Loucy (cell line): ENCODE data around the gene RUFY1.
"Not testable (repeated sequence)": the region's sequence is repeated elsewhere in the genome, so short reads cannot be mapped to it uniquely, and the experiment has no call there.

ENCODE experiments used
- H2AFZ ChIP-seq: fragments of 200-600 bp; sonication (generic); 2 replicates; pipeline ENCODE4 v1.6.0; 2016; ENCODE audit warnings: antibody characterized with exemption, mild to moderate bottlenecking, low read length, moderate library complexity
- H3F3A ChIP-seq: fragments of 200-600 bp; 2 replicates; pipeline ENCODE4 v1.6.0; 2016; ENCODE audit warnings: antibody characterized with exemption, low read depth, mild to moderate bottlenecking
- H3K27me3 ChIP-seq: fragments of 200-600 bp; sonication (generic); 2 replicates; pipeline ENCODE4 v1.6.1; 2014; ENCODE audit warnings: low read length, mild to moderate bottlenecking; ENCODE audit not compliant: insufficient read depth, poor library complexity, severe bottlenecking
- H3K36me3 ChIP-seq: fragments of 200-600 bp; sonication (generic); 2 replicates; pipeline ENCODE4 v1.6.1; 2016; ENCODE audit warnings: low read length; ENCODE audit not compliant: insufficient read depth
- H3K4me1 ChIP-seq: fragments of 200-600 bp; sonication (generic); 2 replicates; pipeline ENCODE4 v1.5.1; 2014; ENCODE audit warnings: low read length, mild to moderate bottlenecking; ENCODE audit not compliant: insufficient read depth, poor library complexity, severe bottlenecking
- H3K4me2 ChIP-seq: fragments of 200-600 bp; sonication (generic); 2 replicates; pipeline ENCODE4 v1.6.0; 2014; ENCODE audit warnings: antibody characterized with exemption, low read length, low read depth, mild to moderate bottlenecking; ENCODE audit not compliant: poor library complexity, severe bottlenecking
- H3K4me3 ChIP-seq: fragments of 200-600 bp; sonication (generic); 2 replicates; pipeline ENCODE4 v1.5.1; 2014; ENCODE audit warnings: low read length, mild to moderate bottlenecking, mixed read lengths; ENCODE audit not compliant: poor library complexity, severe bottlenecking
- H3K79me2 ChIP-seq: fragments of 200-600 bp; sonication (generic); 2 replicates; pipeline ENCODE4 v1.6.1; 2014; ENCODE audit warnings: low read length; ENCODE audit not compliant: insufficient read depth
- H3K9ac ChIP-seq: fragments of 200-600 bp; sonication (generic); 2 replicates; pipeline ENCODE4 v1.6.0; 2014; ENCODE audit warnings: mild to moderate bottlenecking, low read depth, low read length, moderate library complexity; ENCODE audit not compliant: poor library complexity, severe bottlenecking
- H3K9me2 ChIP-seq: fragments of 200-600 bp; sonication (generic); replicated peaks from 2 replicates; pipeline ENCODE4 v1.6.1; 2016; ENCODE audit warnings: low read depth, low read length, mixed read lengths
- H3K9me3 ChIP-seq: fragments of 200-600 bp; sonication (generic); 2 replicates; pipeline ENCODE4 v1.6.1; 2014; ENCODE audit warnings: mild to moderate bottlenecking, antibody characterized with exemption, low read length, low read depth; ENCODE audit not compliant: insufficient read depth
- H4K20me1 ChIP-seq: fragments of 200-600 bp; sonication (generic); 2 replicates; pipeline ENCODE4 v1.6.0; 2014; ENCODE audit warnings: antibody characterized with exemption, low read length, mild to moderate bottlenecking; ENCODE audit not compliant: insufficient read depth, poor library complexity, severe bottlenecking
- EZH2phosphoT487 ChIP-seq: fragments of 200-600 bp; IDR thresholded peaks from 2 replicates; pipeline ENCODE4 v1.6.1; 2018; ENCODE audit warnings: antibody characterized with exemption, mild to moderate bottlenecking, moderate library complexity, borderline replicate concordance
- TF ChIP-seq, protein P1 (sequence below): fragments of 200-600 bp; sonication (generic); conservative IDR thresholded peaks from 2 replicates; pipeline ENCODE4 v1.5.1; 2014; ENCODE audit warnings: mild to moderate bottlenecking, antibody characterized with exemption, low read length

The RUFY1 gene

DNA sequence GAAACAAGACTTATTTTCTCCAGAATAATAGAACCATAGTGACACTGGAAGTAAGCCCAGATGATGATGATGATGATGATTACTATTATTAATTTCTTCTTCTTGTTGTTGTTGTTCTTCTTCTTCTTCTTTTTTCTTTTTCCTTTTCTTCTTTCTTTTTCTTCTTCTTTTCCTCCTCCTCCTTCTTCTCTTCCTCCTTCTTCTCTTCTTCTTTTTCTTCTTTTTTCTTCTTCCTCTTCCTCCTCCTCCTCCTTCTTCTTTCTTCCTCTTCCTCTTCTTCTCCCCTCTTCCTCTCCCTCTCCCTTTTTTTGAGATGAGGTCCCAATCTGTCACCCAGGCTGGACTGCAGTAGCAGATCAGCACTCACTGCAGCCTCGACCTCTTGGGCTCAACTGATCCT is 40.5 kb upstream of the RUFY1 start:
- Histone ChIP-seq H3K9me2 (no peaks in the 10 kb centered on the region), H3K9me3 (no peaks in the 10 kb centered on the region), H2AFZ (no peak overlapping the region)

DNA sequence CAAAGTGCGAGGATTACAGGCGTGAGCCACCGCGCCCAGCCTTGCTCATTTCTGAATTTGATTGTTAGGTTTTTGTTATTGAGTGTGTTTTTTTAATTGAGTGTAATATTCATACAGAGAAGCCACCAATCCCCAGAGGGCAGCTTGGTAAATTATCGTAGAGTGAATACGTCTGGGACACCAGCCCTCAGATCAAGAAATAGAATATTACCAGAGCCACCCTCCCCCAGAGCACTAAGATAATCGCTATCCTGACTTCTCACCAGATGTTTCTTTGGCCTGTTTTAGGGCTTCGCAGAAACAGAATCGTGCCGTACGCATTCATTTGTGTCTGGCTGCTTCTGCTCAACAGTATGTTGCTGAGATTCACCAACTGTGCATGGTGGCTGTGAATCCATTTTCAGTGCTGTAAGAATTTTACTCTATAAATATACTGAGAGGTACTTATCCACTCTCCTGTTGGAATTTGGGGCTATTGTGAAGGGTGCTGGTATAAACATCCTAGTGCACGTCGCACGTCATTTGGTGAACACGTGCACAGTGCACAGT is 37.8 kb upstream of the RUFY1 start:
- H3K79me2 ChIP-seq = no peaks in the 10 kb centered on the region
- no peak overlapping the region for H3K4me3 ChIP-seq
- no peak overlapping the region for H2AFZ ChIP-seq
- TF ChIP-seq EZH2phosphoT487 = no peak
- TF ChIP-seq, protein P1, sequence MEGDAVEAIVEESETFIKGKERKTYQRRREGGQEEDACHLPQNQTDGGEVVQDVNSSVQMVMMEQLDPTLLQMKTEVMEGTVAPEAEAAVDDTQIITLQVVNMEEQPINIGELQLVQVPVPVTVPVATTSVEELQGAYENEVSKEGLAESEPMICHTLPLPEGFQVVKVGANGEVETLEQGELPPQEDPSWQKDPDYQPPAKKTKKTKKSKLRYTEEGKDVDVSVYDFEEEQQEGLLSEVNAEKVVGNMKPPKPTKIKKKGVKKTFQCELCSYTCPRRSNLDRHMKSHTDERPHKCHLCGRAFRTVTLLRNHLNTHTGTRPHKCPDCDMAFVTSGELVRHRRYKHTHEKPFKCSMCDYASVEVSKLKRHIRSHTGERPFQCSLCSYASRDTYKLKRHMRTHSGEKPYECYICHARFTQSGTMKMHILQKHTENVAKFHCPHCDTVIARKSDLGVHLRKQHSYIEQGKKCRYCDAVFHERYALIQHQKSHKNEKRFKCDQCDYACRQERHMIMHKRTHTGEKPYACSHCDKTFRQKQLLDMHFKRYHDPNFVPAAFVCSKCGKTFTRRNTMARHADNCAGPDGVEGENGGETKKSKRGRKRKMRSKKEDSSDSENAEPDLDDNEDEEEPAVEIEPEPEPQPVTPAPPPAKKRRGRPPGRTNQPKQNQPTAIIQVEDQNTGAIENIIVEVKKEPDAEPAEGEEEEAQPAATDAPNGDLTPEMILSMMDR = no peak
- no peaks in the 10 kb centered on the region for H3F3A ChIP-seq
- H4K20me1 ChIP-seq = no peaks in the 10 kb centered on the region
- H3K9me2 ChIP-seq = no peaks in the 10 kb centered on the region
- H3K9ac ChIP-seq = no peak overlapping the region
- no peaks in the 10 kb centered on the region for H3K4me1 ChIP-seq
- H3K4me2 ChIP-seq = no peak overlapping the region
- H3K36me3 ChIP-seq = no peaks in the 10 kb centered on the region
- H3K9me3 ChIP-seq = no peaks in the 10 kb centered on the region
- no peaks in the 10 kb centered on the region for H3K27me3 ChIP-seq

More for the DNA sequence above, 40.5 kb upstream of the RUFY1 start:
- H3K4me2 ChIP-seq = no peak overlapping the region
- no peak overlapping the region for H3K4me3 ChIP-seq
- H3K9ac ChIP-seq = no peak overlapping the region
- no peaks in the 10 kb centered on the region for H4K20me1 ChIP-seq
- H3K4me1 ChIP-seq = no peaks in the 10 kb centered on the region
- no peaks in the 10 kb centered on the region for H3K79me2 ChIP-seq
- H3K27me3 ChIP-seq = no peaks in the 10 kb centered on the region
- no peaks in the 10 kb centered on the region for H3K36me3 ChIP-seq
- H3F3A ChIP-seq = no peaks in the 10 kb centered on the region
- no peak for TF ChIP-seq EZH2phosphoT487
- TF ChIP-seq, protein P1 = no peak

DNA sequence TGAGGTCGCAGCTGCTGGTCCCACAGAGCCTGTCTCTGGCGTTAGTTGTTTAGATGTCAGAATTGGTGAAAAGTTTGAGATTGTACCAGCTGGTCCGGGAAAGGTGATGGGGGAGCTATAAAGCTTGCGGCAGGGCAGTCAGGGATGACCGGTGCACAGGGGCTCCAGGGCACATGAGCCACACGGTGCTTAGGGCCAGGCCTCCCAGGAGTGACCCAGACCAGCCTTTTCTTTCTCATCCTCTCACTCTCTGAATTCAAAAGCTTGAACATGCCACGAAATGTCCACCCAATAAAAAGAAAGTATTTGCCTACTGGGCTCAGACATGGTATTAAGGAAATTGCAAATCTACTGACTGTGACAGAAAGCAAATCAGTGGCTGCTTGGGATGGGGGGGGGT is 34.9 kb upstream of the RUFY1 start:
- H4K20me1 ChIP-seq, H3K4me1 ChIP-seq, H3K9ac ChIP-seq, H3K4me2 ChIP-seq, H3K79me2 ChIP-seq, H3F3A ChIP-seq, H3K9me2 ChIP-seq, H3K36me3 ChIP-seq, H2AFZ ChIP-seq, H3K27me3 ChIP-seq, H3K9me3 ChIP-seq, H3K4me3 ChIP-seq: not testable (repeated sequence)

DNA sequence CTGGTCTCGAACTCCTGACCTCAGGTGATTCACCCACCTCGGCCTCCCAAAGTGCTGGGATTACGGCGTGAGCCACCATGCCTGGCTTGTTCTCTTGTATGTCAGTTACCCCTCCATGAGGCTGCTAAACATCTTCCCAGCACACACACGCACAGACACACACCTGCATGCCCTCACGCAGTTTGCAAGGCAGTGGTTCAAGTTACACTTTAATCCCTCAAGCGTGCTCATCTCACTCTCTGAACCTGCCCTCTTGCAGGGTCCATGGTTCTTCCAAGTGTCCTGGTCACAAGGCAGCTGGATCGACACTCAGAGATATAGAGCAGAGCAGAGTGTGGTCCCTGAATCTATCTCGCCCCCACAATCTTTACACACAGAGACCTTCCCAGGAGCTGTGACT is 34.1 kb upstream of the RUFY1 start:
- no peak for TF ChIP-seq EZH2phosphoT487
- TF ChIP-seq, protein P1 = no peak
- H3K4me2 ChIP-seq = no peak overlapping the region
- H3K9me3 ChIP-seq = no peaks in the 10 kb centered on the region
- no peaks in the 10 kb centered on the region for H3F3A ChIP-seq
- no peaks in the 10 kb centered on the region for H3K9me2 ChIP-seq
- no peaks in the 10 kb centered on the region for H3K36me3 ChIP-seq
- no peak overlapping the region for H3K4me3 ChIP-seq
- no peaks in the 10 kb centered on the region for H3K79me2 ChIP-seq
- no peaks in the 10 kb centered on the region for H4K20me1 ChIP-seq
- H2AFZ ChIP-seq = no peak overlapping the region
- no peaks in the 10 kb centered on the region for H3K27me3 ChIP-seq
- H3K9ac ChIP-seq = no peak overlapping the region
- no peaks in the 10 kb centered on the region for H3K4me1 ChIP-seq

DNA sequence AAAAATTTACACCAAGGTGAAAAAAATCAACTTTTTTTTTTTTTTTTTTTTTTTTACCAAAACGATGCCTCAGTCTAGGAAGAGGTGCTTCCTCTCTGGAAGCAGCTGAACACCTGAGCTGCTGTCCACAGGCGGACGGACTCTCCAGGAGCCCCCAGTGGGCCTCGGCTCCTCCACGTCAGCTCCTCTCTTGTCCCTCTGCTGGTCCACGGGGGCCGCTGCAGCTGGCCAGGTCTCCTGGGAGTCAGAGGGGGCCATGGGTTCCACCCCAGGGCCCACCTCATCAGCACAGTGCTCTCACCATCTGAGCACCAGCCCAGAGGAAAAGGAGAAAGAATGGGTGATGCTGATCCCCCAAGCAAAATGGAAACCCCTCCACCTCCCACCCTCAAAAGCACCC is 32.6 kb upstream of the RUFY1 start:
- not testable (repeated sequence) for H2AFZ ChIP-seq, H3K4me2 ChIP-seq, H3K9me3 ChIP-seq, H4K20me1 ChIP-seq, H3K4me3 ChIP-seq, H3K36me3 ChIP-seq, H3K9me2 ChIP-seq, H3K27me3 ChIP-seq, H3F3A ChIP-seq, H3K9ac ChIP-seq, H3K4me1 ChIP-seq, H3K79me2 ChIP-seq
